ENCODE data around the gene ACTRT2. TPM values are rescaled to one million over a fixed set of nuclear protein-coding genes. Genes with fewer than 3 reads are reported as not detected.

Gene ACTRT2
- polyA plus RNA-seq, 1 donor (not counting 4 experiments of a cell fraction or from before 2014, with no cell fraction given) = not detected

DNA sequence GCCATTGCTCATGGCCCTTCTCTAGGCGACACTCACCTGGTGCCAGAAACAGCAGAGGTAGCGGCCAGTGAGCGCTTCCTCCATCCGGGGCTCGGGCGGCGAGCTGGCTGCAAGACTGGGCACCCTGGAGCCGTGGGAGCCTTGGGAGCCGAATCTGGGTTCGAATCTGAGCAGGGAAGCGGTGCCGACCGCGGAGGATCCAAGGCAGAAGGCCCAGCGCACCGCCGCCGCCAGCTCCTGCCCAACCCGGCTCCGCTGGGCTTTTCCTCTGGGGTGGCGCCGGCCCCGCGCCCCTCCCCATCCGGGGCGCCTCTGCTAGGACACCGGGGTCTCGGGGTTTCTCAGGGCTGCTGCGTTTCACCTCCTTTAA, 46.0 kb downstream of the ACTRT2 start:
- DNase-seq (ENCODE audit: low read depth, low spot score) (no peak), FAIRE-seq (no peak)
- Histone ChIP-seq H2AFZ (ENCODE audit: control insufficient read depth, low read length) (no peak overlapping the region), H3K9me1 (ENCODE audit: control insufficient read depth, extremely low read depth, insufficient read depth, low read length) (no peaks in the 10 kb centered on the region), H3K36me3 (ENCODE audit: control insufficient read depth in 2 of 2, extremely low read depth in 1 of 2, insufficient read depth in 2 of 2, low read length in 2 of 2) (no peaks in the 10 kb centered on the region), H3K27ac (ENCODE audit: control insufficient read depth, insufficient read depth, low read length) (no peak overlapping the region), H3K4me1 (ENCODE audit: control insufficient read depth, extremely low read depth, insufficient read depth, low read length) (no peaks in the 10 kb centered on the region), H3K9me3 (ENCODE audit: control insufficient read depth, low read depth, low read length) (peaks cover 2% of the 10 kb centered on the region), H3K27me3 (ENCODE audit: control insufficient read depth, extremely low read depth, insufficient read depth, low read length) (peaks cover 92% of the 10 kb centered on the region), H4K20me1 (ENCODE audit: control insufficient read depth, extremely low read depth, insufficient read depth, low read length) (no peaks in the 10 kb centered on the region), H3K4me2 (ENCODE audit: control insufficient read depth, extremely low read depth, insufficient read depth, low read depth, low read length) (no peak overlapping the region), H3K4me3 (ENCODE audit: control insufficient read depth in 2 of 3, extremely low read depth in 1 of 3, insufficient read depth in 2 of 3, low read depth in 1 of 3, low read length in 3 of 3) (no peak overlapping the region), H3K9ac (ENCODE audit: control insufficient read depth, extremely low read depth, insufficient read depth, low read length) (no peak overlapping the region), H3K79me2 (ENCODE audit: control insufficient read depth, insufficient read depth, low read length) (no peaks in the 10 kb centered on the region)
- no peak for TF ChIP-seq CTCF (optimal IDR thresholded peaks at IDR 0.05 in 1 of 3, IDR thresholded peaks at IDR 0.05 in 1 of 3, conservative IDR thresholded peaks at IDR 0.05 in 1 of 3; ENCODE audit: extremely low read depth in 1 of 3, insufficient read depth in 2 of 3, low read length in 3 of 3)
- no peak for TF ChIP-seq EZH2 (IDR thresholded peaks at IDR 0.05; ENCODE audit: low read length)
- dilution Hi-C loops (cut with MboI; ENCODE audit: extremely low pct_ligation_motif_present, low sequenced_read_pairs) = no loop called here

GRCh38 chr1:3067671-3068563, 46.6 kb downstream of the ACTRT2 start:
- Histone ChIP-seq H3K4me1 (ENCODE audit: control insufficient read depth, extremely low read depth, insufficient read depth, low read length) (no peaks in the 10 kb centered on the region), H3K36me3 (ENCODE audit: control insufficient read depth in 2 of 2, extremely low read depth in 1 of 2, insufficient read depth in 2 of 2, low read length in 2 of 2) (no peaks in the 10 kb centered on the region), H2AFZ (ENCODE audit: control insufficient read depth, low read length) (no peak overlapping the region), H3K27ac (ENCODE audit: control insufficient read depth, insufficient read depth, low read length) (no peak overlapping the region), H3K9me3 (ENCODE audit: control insufficient read depth, low read depth, low read length) (peaks cover 4% of the 10 kb centered on the region), H3K79me2 (ENCODE audit: control insufficient read depth, insufficient read depth, low read length) (no peaks in the 10 kb centered on the region), H3K27me3 (ENCODE audit: control insufficient read depth, extremely low read depth, insufficient read depth, low read length) (peaks cover 92% of the 10 kb centered on the region), H3K9ac (ENCODE audit: control insufficient read depth, extremely low read depth, insufficient read depth, low read length) (no peak overlapping the region), H3K4me3 (ENCODE audit: control insufficient read depth in 2 of 3, extremely low read depth in 1 of 3, insufficient read depth in 2 of 3, low read depth in 1 of 3, low read length in 3 of 3) (no peak overlapping the region), H3K9me1 (ENCODE audit: control insufficient read depth, extremely low read depth, insufficient read depth, low read length) (no peaks in the 10 kb centered on the region), H3K4me2 (ENCODE audit: control insufficient read depth, extremely low read depth, insufficient read depth, low read depth, low read length) (no peak overlapping the region), H4K20me1 (ENCODE audit: control insufficient read depth, extremely low read depth, insufficient read depth, low read length) (no peaks in the 10 kb centered on the region)
- dilution Hi-C loops (cut with MboI; ENCODE audit: extremely low pct_ligation_motif_present, low sequenced_read_pairs) = no loop called here
- no peak for TF ChIP-seq CTCF (optimal IDR thresholded peaks at IDR 0.05 in 1 of 3, IDR thresholded peaks at IDR 0.05 in 1 of 3, conservative IDR thresholded peaks at IDR 0.05 in 1 of 3; ENCODE audit: extremely low read depth in 1 of 3, insufficient read depth in 2 of 3, low read length in 3 of 3)
- peak; percentile 94 for TF ChIP-seq EZH2 (IDR thresholded peaks at IDR 0.05; ENCODE audit: low read length)
- FAIRE-seq = no peak
- no peak for DNase-seq (ENCODE audit: low read depth, low spot score)
